ENCODE measurements around the gene AIPL1.

Gene AIPL1

DNA sequence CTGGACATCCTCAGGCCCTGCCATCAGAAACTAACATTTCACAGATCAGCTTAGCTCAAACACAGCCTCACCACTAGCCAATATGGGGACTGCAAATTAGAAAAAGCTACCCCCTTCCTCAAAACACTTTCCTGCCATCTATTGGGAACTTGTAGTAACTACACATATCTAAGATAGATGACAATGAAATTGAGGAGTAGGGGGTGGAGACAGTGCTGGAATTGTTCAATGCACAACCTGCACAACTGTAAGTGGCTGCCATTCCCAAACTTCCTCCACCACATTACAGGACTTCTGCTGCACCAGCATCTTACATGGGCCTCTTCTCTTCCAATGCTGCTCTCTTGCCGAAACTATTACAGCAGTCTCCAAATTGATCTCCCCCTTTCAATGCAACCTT lies 21.9 kb downstream of the AIPL1 start:
- DNase-seq: peak in 1 of 2 donors; percentile 9

DNA sequence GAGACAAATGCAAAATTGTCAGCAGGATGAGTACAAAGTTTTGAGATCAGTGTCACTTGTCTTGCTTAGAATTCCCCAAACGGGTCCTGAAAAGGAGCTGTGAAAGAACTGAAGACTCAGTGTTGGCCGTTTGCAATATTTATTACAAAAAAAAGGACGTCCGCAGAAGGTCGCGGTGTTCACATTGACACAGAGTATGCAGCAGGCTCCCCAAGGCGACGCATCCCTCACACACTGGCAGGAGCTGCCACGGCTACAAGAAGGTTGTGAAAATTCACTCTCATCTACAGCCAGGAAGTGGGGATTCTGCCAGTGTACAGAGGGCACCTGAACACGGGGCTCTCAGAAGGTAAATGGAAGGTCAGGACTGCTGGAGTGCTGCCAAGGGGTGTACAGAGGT lies 26.2 kb downstream of the AIPL1 start:
- no peak for DNase-seq

DNA sequence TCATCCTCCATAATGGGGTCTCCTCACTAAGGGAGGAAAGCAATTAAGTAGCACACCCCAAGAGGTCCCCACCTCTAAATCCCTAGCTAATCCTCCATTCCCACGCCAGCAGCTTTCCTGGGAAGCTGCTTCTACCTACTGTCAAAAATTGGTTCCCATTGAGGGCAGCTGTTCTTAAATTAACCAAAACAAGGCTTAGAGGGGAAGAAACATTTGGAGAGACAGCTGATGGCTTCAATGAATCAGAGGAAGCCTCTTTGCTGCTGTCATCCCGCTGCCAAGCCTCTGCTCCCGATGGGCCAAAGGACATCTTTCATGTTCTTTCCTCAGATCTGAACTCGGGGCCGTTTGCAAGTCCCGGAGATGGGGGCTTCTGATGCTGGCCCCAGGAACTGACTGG lies 26.6 kb downstream of the AIPL1 start:
- DNase-seq: no peak

DNA sequence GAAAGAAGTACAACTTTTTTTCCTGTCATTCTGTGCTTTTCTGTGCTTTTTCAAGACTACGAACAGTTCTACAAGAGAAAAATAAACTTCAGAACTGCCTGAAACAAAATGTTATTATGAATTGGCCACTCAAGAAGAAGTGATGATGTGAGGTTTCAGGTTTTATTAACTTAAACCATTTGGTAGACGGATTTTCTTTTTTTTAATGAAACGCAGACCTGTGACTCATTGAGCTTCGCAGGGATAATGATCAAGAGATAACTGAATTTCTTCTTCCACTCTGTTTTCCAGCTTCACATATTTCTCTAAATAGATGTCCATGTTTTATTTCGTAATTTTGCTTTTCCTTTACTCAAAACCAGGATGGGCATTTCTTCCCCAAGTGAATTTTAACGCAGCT lies 32.7 kb downstream of the AIPL1 start:
- DNase-seq: no peak

DNA sequence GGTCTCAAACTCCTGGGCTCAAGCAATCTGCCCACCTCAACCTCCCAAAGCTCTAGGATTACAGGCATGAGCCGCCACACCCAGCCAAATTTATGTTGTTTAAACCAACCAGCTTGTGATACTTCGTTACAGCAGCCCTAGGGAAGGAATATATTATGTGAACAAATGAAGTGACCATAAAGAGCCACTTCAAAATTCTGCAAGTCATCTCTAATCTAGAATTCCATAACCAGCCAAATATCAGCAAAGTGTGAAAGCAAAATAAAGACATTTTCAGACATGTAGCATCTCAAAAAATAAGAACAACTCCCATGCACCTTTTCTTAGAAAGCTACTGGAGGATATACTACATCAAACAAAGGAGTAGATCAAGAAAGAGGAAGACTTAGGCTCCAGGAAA lies 36.0 kb downstream of the AIPL1 start:
- no peak for DNase-seq

DNA sequence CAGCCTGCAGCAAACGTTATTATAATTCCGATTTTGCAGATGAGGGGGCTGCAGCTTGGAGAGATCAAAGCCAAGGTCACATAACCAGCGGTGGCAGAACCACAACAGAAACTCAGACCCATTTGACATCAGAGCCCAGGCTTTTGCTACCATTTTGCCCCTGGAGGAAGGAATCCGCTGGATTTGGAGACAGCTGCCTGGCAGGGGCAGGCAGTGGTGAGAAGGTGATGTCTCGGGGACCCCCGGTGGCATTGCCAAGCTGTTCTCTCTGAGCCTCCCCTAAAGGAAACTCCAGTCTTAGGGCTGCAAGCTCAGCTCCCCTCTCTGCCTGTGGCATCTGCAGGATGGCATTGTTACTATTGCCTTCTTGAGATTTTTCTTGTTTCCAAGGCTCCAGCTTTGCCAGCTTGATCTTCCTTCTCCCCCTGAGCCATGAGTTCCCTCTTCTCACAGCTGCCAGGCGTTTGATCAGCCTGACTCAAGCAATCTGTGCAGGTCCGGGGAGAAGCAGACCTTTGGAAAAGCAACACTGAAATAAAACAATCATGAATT lies 40.8 kb downstream of the AIPL1 start:
- no peak for DNase-seq

DNA sequence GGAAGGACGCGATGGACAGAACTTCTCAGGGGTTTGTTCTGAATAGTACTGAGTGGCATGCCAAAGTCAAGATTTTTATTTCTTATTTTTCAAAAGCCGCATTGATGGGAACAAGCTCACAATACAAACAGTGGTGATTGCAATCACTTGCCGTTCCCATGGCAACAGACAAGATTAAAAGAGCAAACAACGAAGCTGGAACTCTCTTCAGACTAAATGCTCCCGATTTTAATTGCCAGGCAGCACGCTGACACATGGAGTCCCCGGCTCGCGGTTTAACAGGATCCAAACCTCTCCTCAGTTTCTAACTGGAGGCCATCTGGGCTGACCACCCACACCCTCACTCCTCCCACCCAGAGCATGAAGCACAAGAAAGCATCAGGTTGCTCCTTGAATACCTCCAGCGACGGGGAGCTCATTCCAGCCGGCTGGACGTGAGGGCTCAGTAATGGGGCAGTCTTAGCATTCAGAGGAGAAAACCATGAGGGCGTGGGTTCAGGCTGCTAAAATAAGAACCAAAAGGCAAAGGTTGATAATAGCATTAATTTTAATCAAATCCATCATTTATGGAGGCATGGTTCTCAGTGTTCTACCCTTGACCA lies 41.5 kb downstream of the AIPL1 start:
- no peak for DNase-seq

DNA sequence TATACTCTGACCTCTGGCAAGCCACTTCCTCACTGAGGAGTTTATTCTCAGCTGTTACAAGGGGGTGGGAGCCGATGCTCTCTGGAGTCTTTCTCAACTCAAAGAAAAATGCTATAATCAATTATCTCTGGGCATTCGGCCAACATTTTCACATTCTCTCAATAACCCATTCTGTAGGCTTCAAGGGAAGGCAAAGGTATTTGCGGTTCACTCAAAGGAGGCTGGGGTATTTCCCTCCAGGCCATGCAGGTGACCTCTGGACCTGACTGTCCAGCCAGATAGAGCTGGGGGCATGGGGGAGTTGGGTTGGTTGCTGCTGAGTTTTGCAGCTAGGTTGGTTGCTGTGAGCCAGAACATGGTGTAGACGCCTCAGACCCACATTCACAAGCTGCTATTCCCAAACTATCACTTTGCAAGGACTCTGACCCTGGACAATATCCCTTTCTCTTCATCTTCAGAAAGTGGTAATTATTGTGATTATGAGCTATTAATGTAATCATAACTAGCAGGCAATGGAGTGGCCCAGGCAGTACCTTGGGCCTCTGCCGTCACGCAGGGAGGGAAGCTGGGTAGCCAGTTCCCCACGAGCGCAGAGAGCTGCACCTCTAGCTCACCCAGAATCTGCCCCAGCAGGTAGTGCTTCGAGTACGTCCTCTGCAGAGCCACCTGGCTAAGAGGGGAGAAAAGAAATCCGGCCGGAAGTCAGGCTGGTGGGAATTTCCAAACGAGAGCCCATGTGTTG lies 42.1 kb downstream of the AIPL1 start:
- no peak for DNase-seq

DNA sequence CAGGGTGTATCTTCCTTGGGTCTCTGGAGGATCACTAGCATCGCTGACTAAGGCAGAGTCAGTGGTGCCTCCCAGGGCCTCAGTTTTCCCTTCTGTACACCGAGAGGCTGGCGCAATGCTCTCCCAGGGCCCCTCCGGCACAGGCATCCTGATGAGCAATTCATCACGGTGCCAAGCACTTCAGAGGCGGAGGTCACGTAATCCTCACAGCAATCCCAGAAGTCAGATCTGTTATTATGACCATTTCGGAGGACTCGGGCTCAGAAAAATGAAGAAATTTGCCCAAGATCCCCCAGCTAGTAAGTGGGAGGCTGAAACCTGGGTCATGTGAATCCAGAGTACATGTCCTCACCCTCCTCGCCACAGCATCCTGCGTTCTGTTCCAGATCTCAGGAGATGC lies 46.5 kb downstream of the AIPL1 start:
- DNase-seq: no peak

DNA sequence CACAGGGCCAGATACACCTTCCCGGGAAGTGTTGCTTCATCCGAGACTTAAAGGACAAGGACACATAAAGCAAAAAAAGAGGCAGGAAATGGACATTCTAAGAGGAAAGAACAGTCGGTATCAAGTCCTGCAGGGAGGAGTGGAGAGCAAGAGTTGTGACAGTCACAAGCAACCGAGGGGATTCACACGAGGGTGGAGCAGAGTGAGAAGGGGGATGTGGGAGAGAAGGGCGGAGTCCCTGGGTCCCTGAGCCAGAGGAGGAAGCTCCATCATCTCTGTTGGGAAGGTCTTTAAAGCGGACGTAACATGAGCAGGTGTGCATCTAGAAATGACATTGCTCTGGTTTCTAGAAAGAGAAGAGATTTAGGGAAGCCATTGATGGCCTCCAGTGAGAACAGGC lies 47.1 kb downstream of the AIPL1 start:
- no peak for DNase-seq

DNA sequence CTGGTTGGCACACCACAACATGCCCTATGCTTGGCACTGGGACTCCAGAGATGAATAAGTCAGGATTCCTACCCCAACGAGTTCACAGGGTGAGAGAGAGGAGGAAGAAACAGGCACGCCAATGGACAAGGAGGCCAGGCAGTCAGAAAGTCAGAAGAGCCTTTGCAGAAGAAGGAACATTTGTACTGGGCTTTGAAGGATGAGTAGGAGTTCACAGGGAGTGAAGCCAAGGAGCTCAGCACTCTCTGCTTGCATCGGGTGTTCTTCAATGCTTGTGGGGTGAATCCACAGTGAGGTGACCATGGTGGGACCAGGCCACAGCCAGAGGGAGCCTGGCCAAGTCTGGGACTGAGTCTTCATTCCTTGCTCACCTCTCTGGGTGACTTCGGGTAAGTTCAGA lies 47.5 kb downstream of the AIPL1 start:
- DNase-seq: no peak

DNA sequence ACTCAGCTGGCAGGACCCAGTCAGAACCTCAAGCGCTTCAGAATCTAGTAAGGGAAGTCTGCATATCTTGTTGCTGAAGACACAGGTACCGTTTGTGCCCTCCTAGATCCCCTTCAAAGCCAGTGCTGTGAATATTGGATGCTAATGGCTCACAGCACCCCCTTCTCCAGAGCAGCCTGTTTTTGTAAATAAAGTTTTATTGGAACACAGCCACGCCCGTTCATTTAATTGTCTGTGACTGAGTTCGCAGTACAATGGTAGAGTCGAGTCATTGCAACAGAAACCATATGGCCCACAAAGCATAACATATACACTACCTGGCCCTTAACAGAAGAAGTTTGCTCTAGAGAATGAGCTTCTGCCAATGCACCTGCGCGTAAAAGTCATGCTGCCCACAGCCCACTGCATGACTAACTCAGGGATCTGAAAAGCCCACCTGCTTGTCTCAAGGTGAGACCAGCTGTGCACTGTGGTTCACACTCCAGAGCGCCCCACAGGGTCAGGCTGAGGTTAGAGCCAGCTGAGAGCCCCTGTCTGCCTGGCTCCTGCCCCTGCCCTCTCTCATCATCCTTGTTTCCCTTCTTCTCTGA lies 48.8 kb downstream of the AIPL1 start:
- no peak for DNase-seq

DNA sequence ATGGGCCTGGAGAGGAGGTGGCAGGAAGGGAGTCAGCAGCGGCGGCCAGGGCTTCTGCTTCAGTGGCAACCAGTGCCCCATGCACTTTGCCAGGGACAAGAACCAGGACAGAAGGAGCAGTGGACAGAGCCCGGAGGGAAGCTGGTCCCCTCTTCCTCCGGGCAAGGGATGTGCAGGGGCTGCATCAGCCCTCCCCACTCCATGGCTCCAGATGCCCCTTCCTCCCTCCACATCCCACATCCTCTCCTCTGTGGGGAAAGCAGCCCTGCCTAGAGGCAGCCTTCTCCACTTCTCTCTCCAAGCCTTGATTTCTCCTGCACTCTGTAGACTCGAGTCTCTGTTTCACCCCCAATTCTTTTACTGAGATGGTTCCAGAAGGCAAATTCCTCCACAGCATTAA lies 50.4 kb downstream of the AIPL1 start:
- no peak for DNase-seq

DNA sequence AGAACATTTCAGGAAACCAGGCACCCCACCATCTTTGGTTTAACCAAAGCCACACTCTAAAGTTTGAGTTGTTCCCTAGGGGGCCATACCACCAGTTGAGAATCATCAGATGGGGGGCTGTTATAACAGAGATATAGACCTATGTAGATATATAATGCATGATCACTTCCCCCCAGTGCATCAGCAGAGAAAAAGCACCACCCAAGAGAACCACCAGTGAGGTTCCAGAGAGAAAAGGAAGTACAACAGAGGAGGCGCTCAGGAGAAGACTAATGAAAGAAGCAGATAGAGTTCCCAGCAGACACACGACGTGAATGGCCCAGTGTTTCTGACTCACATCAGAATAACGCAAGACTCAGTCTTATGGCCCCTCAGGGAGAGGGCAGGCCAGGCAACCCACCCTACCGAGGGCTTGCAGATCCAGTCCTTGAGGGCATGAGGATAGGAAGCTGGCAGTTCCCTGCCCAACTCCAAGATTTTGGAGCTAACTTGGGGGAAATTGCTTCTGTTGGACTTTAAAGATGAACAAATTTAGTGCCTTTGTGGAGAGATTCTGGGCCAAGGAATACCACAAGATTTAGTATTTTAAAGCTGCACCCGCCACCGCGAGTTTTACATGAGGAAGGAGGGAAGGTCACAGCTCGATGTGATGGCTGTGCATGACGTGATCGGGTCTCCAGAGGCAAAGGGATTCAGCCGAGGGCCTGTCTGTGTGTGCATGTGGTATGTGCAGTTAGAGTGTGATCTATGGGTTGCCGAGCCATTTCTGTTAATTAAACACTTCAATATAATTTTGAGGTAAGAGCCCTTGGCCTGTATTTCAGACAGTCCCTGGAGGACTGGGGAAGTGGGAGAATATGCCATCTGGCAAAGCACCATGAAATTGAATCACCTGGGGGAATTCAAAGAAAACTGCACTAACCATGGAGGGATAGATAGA lies 53.1 kb downstream of the AIPL1 start:
- DNase-seq: no peak

DNA sequence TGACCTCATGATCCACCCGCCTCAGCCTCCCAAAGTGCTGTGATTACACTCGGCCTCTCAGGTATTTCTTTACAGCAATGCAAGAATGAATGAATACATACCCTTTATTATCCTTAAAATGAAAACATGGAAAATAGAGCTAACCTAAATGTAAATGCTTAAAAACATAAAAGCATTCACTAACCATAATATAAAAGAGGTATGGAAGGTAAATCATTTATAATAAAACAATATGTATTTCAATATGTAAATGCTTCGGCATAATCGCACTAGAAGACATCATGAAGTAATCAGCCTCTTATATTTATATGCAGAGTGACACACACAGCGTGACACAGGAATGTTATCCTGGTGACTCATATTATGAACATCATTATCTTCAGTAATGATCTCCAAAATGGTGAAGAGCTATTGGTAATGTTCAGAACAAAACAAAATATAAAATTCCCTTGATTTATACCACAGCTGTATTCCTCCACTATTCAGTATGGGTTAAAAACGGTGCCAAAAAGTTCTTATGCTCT lies 53.9 kb downstream of the AIPL1 start:
- no peak for DNase-seq

DNA sequence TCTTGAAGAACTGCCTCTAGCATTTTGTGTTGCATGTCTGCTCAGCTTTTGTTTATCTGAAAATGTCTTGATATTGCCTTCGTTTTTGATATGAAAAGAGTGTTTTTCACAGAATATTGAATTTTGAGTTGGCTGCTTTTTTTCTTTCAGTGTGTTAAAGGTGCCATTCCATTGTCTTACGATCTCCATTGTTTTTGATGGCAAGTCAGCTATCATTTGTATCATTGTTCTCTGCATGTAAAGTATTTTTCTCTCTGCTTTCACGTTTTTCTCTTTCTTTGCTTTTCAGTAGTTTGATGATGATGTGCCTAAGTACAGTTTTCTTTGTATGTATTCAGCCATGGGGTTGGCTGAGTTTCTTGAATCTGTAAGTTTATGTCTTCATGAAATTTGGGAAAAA lies 57.0 kb downstream of the AIPL1 start:
- no peak for DNase-seq

DNA sequence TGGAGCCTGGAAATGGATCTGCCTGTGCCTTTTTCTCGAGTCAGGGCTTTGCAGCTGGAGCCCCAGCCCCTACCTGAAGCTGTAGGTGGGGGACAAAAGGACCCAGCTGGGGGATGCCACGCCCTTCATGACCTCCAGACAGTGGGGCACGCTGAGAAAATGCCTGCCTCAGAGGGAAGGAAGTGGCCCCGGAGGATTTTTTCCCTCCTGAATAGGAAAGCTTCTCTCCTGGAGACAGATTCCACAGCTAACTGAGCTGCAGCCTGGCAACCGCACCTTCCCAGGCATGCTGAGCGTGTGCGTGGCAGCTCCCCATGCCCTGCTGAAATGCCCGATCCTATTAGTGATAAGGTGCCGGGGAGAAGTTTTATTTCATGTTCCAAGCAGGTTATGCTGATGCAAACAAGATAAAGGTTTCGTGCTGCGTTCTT lies 58.0 kb downstream of the AIPL1 start:
- no peak for DNase-seq

DNA sequence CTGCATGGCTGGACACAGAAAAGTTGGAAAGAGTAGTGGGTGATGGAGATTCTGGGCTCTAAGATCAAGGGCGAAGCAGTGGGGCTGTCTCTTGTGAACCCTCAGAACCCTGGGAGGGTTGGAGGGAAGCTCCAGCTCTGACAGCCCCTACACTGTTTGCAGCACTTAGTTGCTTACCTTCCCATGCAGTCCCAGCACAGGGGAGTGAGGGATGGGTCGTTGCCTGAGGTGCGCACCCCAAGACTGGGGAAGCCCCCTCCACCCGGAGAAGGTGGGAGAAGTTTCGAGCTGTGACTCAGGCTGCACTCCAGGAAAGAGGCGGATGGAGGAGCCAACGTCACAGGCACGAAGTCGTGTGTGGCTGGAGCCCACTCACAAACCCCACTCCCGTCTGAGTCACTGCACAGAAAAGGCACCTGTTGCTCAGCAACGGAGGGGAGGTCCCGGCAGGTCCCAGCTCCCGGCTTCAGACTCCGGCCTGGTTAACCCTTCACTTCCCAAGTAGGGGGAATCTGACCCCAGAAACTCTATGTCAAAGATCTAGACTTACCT lies 60.1 kb downstream of the AIPL1 start:
- no peak for DNase-seq

DNA sequence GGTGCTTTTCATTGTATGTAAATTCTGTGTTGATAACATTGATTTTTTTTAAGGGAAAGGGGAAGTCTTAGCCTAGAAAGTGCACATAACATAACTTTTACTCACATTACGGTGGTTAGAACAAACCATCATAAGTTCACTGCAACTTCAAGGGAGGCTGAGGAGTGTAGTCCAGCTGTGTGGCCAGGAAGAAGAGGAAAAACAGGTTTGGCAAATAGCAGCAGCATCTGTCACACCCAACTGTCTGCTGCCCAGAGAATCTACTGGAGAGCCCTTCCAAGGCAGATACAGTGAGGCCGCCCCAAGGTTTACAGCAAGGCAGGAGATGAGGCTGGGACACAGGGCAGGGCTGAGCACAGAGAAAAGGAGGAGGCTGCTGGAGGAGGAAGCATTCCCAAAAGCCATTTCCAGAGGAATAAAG lies 60.6 kb downstream of the AIPL1 start:
- no peak for DNase-seq
